ENCODE measurements around the gene ILDR2.

GRCh38 chr1:166910396-166910994 lies 64.8 kb downstream of the ILDR2 start:
- TF ChIP-seq CTCF (IDR thresholded peaks at IDR 0.05 in 8 of 11, conservative IDR thresholded peaks at IDR 0.05 in 3 of 11) = peak; percentile 64 to 86 (median 72)
- TF ChIP-seq POLR2A (IDR thresholded peaks at IDR 0.05) = no peak
